Measurements from ENCODE around the gene FOXD3.

The FOXD3 gene

GRCh38 chr1:63359561-63359960 is 37.2 kb downstream of the FOXD3 start:
- Histone ChIP-seq H4K12ac (ENCODE audit: low read depth, low read length) (no peak overlapping the region), H3K4me2 (ENCODE audit: low read length) (no peak overlapping the region), H4K91ac (ENCODE audit: low read depth, low read length) (no peak overlapping the region), H2AK5ac (ENCODE audit: low read length) (no peak overlapping the region), H3K9ac (ENCODE audit: low read length) (no peak overlapping the region), H3K23ac (ENCODE audit: low read length) (no peak overlapping the region), H3K79me2 (ENCODE audit: control insufficient read depth, insufficient read depth, low read length, poor library complexity) (no peaks in the 10 kb centered on the region), H2AFZ (ENCODE audit: insufficient read depth, low read length, poor library complexity) (no peak overlapping the region), H3K4me1 (ENCODE audit: control insufficient read depth in 1 of 2, insufficient read depth in 2 of 2, low read length in 2 of 2) (no peaks in the 10 kb centered on the region), H4K8ac (ENCODE audit: low read depth, low read length) (no peak overlapping the region), H3K4ac (ENCODE audit: low read depth, low read length) (no peak overlapping the region), H3K27me3 (ENCODE audit: insufficient read depth, low read length) (no peaks in the 10 kb centered on the region), H3K79me1 (ENCODE audit: low read length) (no peaks in the 10 kb centered on the region), H2BK12ac (ENCODE audit: low read length) (no peak overlapping the region), H3K27ac (ENCODE audit: low read depth, low read length) (no peak overlapping the region), H3K9me3 (ENCODE audit: insufficient read depth, low read depth, low read length) (no peaks in the 10 kb centered on the region), H2BK120ac (ENCODE audit: insufficient read depth, low read length, poor library complexity) (no peak overlapping the region), H2BK5ac (ENCODE audit: low read depth, low read length, poor library complexity) (no peak overlapping the region), H3K36me3 (ENCODE audit: control insufficient read depth in 1 of 2, insufficient read depth in 2 of 2, low read length in 2 of 2) (no peaks in the 10 kb centered on the region), H3K18ac (ENCODE audit: low read length) (no peak overlapping the region), H3K14ac (ENCODE audit: low read length) (no peak overlapping the region), H3K4me3 (ENCODE audit: low read depth, low read length) (no peak overlapping the region)
- no CpG with 5 or more reads among the region's 5 CpGs for WGBS (ENCODE audit: extremely low coverage, insufficient coverage, insufficient read length)
- DNase-seq: no peak

GRCh38 chr1:63362073-63362472 is 39.7 kb downstream of the FOXD3 start:
- no peaks in the 10 kb centered on the region for H3K79me1 ChIP-seq (ENCODE audit: low read length)
- H3K4me2 ChIP-seq (ENCODE audit: low read length): no peak overlapping the region
- WGBS (ENCODE audit: extremely low coverage, insufficient coverage, insufficient read length): no CpG with 5 or more reads among the region's 1 CpG
- no peak overlapping the region for H3K4me3 ChIP-seq (ENCODE audit: low read depth, low read length)
- H3K36me3 ChIP-seq (ENCODE audit: control insufficient read depth in 1 of 2, insufficient read depth in 2 of 2, low read length in 2 of 2): no peaks in the 10 kb centered on the region
- H3K9ac ChIP-seq (ENCODE audit: low read length): no peak overlapping the region
- DNase-seq: no peak
- no peak overlapping the region for H4K8ac ChIP-seq (ENCODE audit: low read depth, low read length)
- H3K18ac ChIP-seq (ENCODE audit: low read length): no peak overlapping the region
- H4K91ac ChIP-seq (ENCODE audit: low read depth, low read length): no peak overlapping the region
- H3K79me2 ChIP-seq (ENCODE audit: control insufficient read depth, insufficient read depth, low read length, poor library complexity): no peaks in the 10 kb centered on the region
- H4K12ac ChIP-seq (ENCODE audit: low read depth, low read length): no peak overlapping the region
- no peak overlapping the region for H3K23ac ChIP-seq (ENCODE audit: low read length)
- no peak overlapping the region for H3K27ac ChIP-seq (ENCODE audit: low read depth, low read length)
- H2AK5ac ChIP-seq (ENCODE audit: low read length): no peak overlapping the region
- H2BK12ac ChIP-seq (ENCODE audit: low read length): no peak overlapping the region
- no peaks in the 10 kb centered on the region for H3K27me3 ChIP-seq (ENCODE audit: insufficient read depth, low read length)
- H3K4ac ChIP-seq (ENCODE audit: low read depth, low read length): no peak overlapping the region
- H2BK120ac ChIP-seq (ENCODE audit: insufficient read depth, low read length, poor library complexity): no peak overlapping the region
- H3K9me3 ChIP-seq (ENCODE audit: insufficient read depth, low read depth, low read length): no peaks in the 10 kb centered on the region
- H3K4me1 ChIP-seq (ENCODE audit: control insufficient read depth in 1 of 2, insufficient read depth in 2 of 2, low read length in 2 of 2): peaks cover 0 to 2% of the 10 kb centered on the region in 2 experiments
- H3K14ac ChIP-seq (ENCODE audit: low read length): no peak overlapping the region
- H2BK5ac ChIP-seq (ENCODE audit: low read depth, low read length, poor library complexity): no peak overlapping the region
- H2AFZ ChIP-seq (ENCODE audit: insufficient read depth, low read length, poor library complexity): no peak overlapping the region

- H3K9me3 ChIP-seq (ENCODE audit: insufficient read depth, low read depth, low read length): no peaks in the 10 kb centered on the region
These were observed 40.2 kb downstream of the FOXD3 start for GRCh38 chr1:63362578-63362977.

GRCh38 chr1:63363014-63363413 is 40.6 kb downstream of the FOXD3 start:
- Histone ChIP-seq H2AK5ac (ENCODE audit: low read length) (no peak overlapping the region), H3K9me3 (ENCODE audit: insufficient read depth, low read depth, low read length) (no peaks in the 10 kb centered on the region), H3K27me3 (ENCODE audit: insufficient read depth, low read length) (no peaks in the 10 kb centered on the region), H4K12ac (ENCODE audit: low read depth, low read length) (no peak overlapping the region), H4K8ac (ENCODE audit: low read depth, low read length) (no peak overlapping the region), H3K18ac (ENCODE audit: low read length) (no peak overlapping the region), H2BK5ac (ENCODE audit: low read depth, low read length, poor library complexity) (no peak overlapping the region), H3K4me1 (ENCODE audit: control insufficient read depth in 1 of 2, insufficient read depth in 2 of 2, low read length in 2 of 2) (peaks cover 0 to 3% of the 10 kb centered on the region in 2 experiments), H3K4me3 (ENCODE audit: low read depth, low read length) (no peak overlapping the region), H3K27ac (ENCODE audit: low read depth, low read length) (no peak overlapping the region), H3K14ac (ENCODE audit: low read length) (no peak overlapping the region), H3K79me2 (ENCODE audit: control insufficient read depth, insufficient read depth, low read length, poor library complexity) (peaks cover 3% of the 10 kb centered on the region), H2BK12ac (ENCODE audit: low read length) (no peak overlapping the region), H2BK120ac (ENCODE audit: insufficient read depth, low read length, poor library complexity) (no peak overlapping the region), H3K79me1 (ENCODE audit: low read length) (peaks cover 5% of the 10 kb centered on the region), H3K4me2 (ENCODE audit: low read length) (no peak overlapping the region), H3K4ac (ENCODE audit: low read depth, low read length) (no peak overlapping the region), H3K9ac (ENCODE audit: low read length) (no peak overlapping the region), H3K36me3 (ENCODE audit: control insufficient read depth in 1 of 2, insufficient read depth in 2 of 2, low read length in 2 of 2) (no peaks in the 10 kb centered on the region), H4K91ac (ENCODE audit: low read depth, low read length) (no peak overlapping the region), H3K23ac (ENCODE audit: low read length) (no peak overlapping the region), H2AFZ (ENCODE audit: insufficient read depth, low read length, poor library complexity) (no peak overlapping the region)
- DNase-seq: no peak
- no CpG with 5 or more reads among the region's 5 CpGs for WGBS (ENCODE audit: extremely low coverage, insufficient coverage, insufficient read length)

More at GRCh38 chr1:63362578-63362977, 40.2 kb downstream of the FOXD3 start:
- H3K14ac ChIP-seq (ENCODE audit: low read length): no peak overlapping the region
- no peak overlapping the region for H2BK5ac ChIP-seq (ENCODE audit: low read depth, low read length, poor library complexity)
- no peak overlapping the region for H2BK12ac ChIP-seq (ENCODE audit: low read length)
- H4K12ac ChIP-seq (ENCODE audit: low read depth, low read length): no peak overlapping the region
- H3K36me3 ChIP-seq (ENCODE audit: control insufficient read depth in 1 of 2, insufficient read depth in 2 of 2, low read length in 2 of 2): no peaks in the 10 kb centered on the region
- H3K9ac ChIP-seq (ENCODE audit: low read length): no peak overlapping the region
- no peak for DNase-seq
- no peak overlapping the region for H2AFZ ChIP-seq (ENCODE audit: insufficient read depth, low read length, poor library complexity)
- peaks cover 0 to 3% of the 10 kb centered on the region in 2 experiments for H3K4me1 ChIP-seq (ENCODE audit: control insufficient read depth in 1 of 2, insufficient read depth in 2 of 2, low read length in 2 of 2)
- no peaks in the 10 kb centered on the region for H3K27me3 ChIP-seq (ENCODE audit: insufficient read depth, low read length)
- no peak overlapping the region for H3K4ac ChIP-seq (ENCODE audit: low read depth, low read length)
- no peak overlapping the region for H3K23ac ChIP-seq (ENCODE audit: low read length)
- H3K4me2 ChIP-seq (ENCODE audit: low read length): no peak overlapping the region
- peaks cover under 1% of the 10 kb centered on the region for H3K79me1 ChIP-seq (ENCODE audit: low read length)
- no CpG with 5 or more reads among the region's 1 CpG for WGBS (ENCODE audit: extremely low coverage, insufficient coverage, insufficient read length)
- no peak overlapping the region for H2BK120ac ChIP-seq (ENCODE audit: insufficient read depth, low read length, poor library complexity)
- no peak overlapping the region for H3K18ac ChIP-seq (ENCODE audit: low read length)
- no peak overlapping the region for H4K91ac ChIP-seq (ENCODE audit: low read depth, low read length)
- H3K79me2 ChIP-seq (ENCODE audit: control insufficient read depth, insufficient read depth, low read length, poor library complexity): peaks cover under 1% of the 10 kb centered on the region
- H3K27ac ChIP-seq (ENCODE audit: low read depth, low read length): no peak overlapping the region
- H3K4me3 ChIP-seq (ENCODE audit: low read depth, low read length): no peak overlapping the region
- no peak overlapping the region for H4K8ac ChIP-seq (ENCODE audit: low read depth, low read length)
- no peak overlapping the region for H2AK5ac ChIP-seq (ENCODE audit: low read length)

Measured in trophoblast cell (in vitro differentiated cells and primary cell).